ENCODE results near the gene VTI1A. TPM values are rescaled to one million over a fixed set of nuclear protein-coding genes. Genes with fewer than 3 reads are reported as not detected.

The VTI1A gene
- total and polyA plus RNA-seq, 2 of the 13 experiments (the other 11 are each of a cell fraction or from before 2014, with no cell fraction given), result 11.7 to 32.7 TPM

DNA sequence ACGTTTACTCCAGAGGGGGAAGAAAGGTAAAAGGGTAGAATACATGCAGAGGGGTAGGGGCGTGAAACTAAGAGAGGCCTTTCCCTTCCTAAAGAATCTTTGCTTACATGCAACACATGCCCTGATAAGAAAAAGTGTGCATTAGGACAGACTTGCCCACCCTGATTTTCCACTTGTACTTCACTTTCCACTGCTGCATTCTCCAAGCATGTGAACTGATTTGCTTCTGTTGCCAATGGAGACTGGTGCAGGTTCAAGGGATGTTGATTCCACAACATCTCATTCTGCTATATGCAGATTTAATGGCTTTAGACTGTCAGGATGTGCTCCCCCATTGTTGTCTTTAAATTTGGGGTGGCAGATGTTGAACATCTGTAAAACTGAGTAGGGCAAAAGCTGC, 265.5 kb downstream of the VTI1A start:
- BruUV-seq (replicated peaks), result no TSS peak
- in situ Hi-C loops (cut with HindIII; ENCODE audit: extremely low pct_ligation_motif_present, low pct_unique_long_range_greater_than_20kb), result no loop called here
- Histone ChIP-seq H2AFZ (ENCODE audit: low read length) (no peak overlapping the region), H3K4me3 (replicated peaks in 1 of 3; ENCODE audit: insufficient read depth in 1 of 3, low read depth in 2 of 3, low read length in 3 of 3) (no peak overlapping the region), H3K9me3 (ENCODE audit: low read length) (no peaks in the 10 kb centered on the region), H3K27me3 (ENCODE audit: control insufficient read depth in 1 of 2, insufficient read depth in 2 of 2, low read length in 2 of 2) (no peaks in the 10 kb centered on the region), H3K36me3 (replicated peaks in 1 of 2; ENCODE audit: control insufficient read depth in 1 of 2, insufficient read depth in 2 of 2, low read length in 2 of 2) (no peaks in the 10 kb centered on the region; a peak in 1 of 5 replicates), H4K20me1 (ENCODE audit: insufficient read depth, low read length) (no peaks in the 10 kb centered on the region), H3K4me1 (ENCODE audit: insufficient read depth, low read length) (peaks cover 30% of the 10 kb centered on the region), H3K79me2 (ENCODE audit: insufficient read depth, low read length) (no peaks in the 10 kb centered on the region), H3K9ac (ENCODE audit: insufficient read depth, low read depth, low read length) (no peak overlapping the region), H3K4me2 (ENCODE audit: low read depth, low read length) (no peak overlapping the region), H3K27ac (ENCODE audit: extremely low read length, insufficient read depth, low read length) (no peak overlapping the region)
- intact Hi-C loops (cut with micrococcal nuclease; ENCODE audit: unreplicated experiment), result loop anchor here (10.0 kb wide), 2 partner anchors 78 to 148 kb away; no protein-coding TSS in a partner anchor
- WGBS (ENCODE audit: low lambda C conversion rate), result 91% methylated on average over 2 of the region's 2 CpGs
- ChIA-PET CTCF (ENCODE audit: low intra/inter-chr PET ratio, low total read pairs) (no interaction called here), POLR2A (no interaction called here)
- no peak for TF ChIP-seq PHB2 (IDR thresholded peaks at IDR 0.05; ENCODE audit: partially characterized antibody)
- no peak for TF ChIP-seq NFE2 (CRISPR knock-in tag; IDR thresholded peaks at IDR 0.05)
- no peak for TF ChIP-seq ZNF678 (CRISPR knock-in tag; IDR thresholded peaks at IDR 0.05)
- no peak for TF ChIP-seq ISL2 (CRISPR knock-in tag; IDR thresholded peaks at IDR 0.05)
- no peak for TF ChIP-seq ZNF205 (CRISPR knock-in tag; IDR thresholded peaks at IDR 0.05)
- TF ChIP-seq, protein P1, sequence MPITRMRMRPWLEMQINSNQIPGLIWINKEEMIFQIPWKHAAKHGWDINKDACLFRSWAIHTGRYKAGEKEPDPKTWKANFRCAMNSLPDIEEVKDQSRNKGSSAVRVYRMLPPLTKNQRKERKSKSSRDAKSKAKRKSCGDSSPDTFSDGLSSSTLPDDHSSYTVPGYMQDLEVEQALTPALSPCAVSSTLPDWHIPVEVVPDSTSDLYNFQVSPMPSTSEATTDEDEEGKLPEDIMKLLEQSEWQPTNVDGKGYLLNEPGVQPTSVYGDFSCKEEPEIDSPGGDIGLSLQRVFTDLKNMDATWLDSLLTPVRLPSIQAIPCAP (CRISPR knock-in tag; IDR thresholded peaks at IDR 0.05; ENCODE audit: low read depth), result no peak
- ATAC-seq (no peak), DNase-seq (ENCODE audit: low spot score) (no peak), FAIRE-seq (no peak)

DNA sequence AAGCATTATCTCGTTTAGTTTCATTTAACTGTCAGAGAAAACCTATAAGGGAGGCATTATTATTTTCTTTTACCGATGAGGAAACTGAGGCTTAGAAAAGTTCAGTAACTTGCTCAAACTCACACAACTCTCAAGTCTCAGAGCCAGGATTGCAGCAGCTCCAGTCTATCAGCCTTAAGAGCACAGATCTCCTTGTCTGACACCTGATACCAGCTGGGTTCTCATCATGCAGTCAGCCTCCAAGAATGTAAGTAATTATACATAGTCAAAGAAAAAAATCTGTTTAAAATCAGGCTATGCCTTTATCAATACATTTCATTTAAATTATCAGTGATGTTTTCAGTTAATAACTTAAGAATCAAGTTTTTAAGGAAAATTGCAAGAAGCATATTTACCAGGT, 266.4 kb downstream of the VTI1A start:
- H3K4me2 ChIP-seq (ENCODE audit: low read depth, low read length), result no peak overlapping the region
- TF ChIP-seq, protein P2, sequence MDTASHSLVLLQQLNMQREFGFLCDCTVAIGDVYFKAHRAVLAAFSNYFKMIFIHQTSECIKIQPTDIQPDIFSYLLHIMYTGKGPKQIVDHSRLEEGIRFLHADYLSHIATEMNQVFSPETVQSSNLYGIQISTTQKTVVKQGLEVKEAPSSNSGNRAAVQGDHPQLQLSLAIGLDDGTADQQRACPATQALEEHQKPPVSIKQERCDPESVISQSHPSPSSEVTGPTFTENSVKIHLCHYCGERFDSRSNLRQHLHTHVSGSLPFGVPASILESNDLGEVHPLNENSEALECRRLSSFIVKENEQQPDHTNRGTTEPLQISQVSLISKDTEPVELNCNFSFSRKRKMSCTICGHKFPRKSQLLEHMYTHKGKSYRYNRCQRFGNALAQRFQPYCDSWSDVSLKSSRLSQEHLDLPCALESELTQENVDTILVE (CRISPR knock-in tag; IDR thresholded peaks at IDR 0.05), result no peak
- TF ChIP-seq, protein P3, sequence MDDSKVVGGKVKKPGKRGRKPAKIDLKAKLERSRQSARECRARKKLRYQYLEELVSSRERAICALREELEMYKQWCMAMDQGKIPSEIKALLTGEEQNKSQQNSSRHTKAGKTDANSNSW (CRISPR knock-in tag; IDR thresholded peaks at IDR 0.05; ENCODE audit: borderline replicate concordance), result no peak
- TF ChIP-seq, protein P4, sequence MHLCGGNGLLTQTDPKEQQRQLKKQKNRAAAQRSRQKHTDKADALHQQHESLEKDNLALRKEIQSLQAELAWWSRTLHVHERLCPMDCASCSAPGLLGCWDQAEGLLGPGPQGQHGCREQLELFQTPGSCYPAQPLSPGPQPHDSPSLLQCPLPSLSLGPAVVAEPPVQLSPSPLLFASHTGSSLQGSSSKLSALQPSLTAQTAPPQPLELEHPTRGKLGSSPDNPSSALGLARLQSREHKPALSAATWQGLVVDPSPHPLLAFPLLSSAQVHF (CRISPR knock-in tag; IDR thresholded peaks at IDR 0.05), result no peak
- TF ChIP-seq, protein P5, sequence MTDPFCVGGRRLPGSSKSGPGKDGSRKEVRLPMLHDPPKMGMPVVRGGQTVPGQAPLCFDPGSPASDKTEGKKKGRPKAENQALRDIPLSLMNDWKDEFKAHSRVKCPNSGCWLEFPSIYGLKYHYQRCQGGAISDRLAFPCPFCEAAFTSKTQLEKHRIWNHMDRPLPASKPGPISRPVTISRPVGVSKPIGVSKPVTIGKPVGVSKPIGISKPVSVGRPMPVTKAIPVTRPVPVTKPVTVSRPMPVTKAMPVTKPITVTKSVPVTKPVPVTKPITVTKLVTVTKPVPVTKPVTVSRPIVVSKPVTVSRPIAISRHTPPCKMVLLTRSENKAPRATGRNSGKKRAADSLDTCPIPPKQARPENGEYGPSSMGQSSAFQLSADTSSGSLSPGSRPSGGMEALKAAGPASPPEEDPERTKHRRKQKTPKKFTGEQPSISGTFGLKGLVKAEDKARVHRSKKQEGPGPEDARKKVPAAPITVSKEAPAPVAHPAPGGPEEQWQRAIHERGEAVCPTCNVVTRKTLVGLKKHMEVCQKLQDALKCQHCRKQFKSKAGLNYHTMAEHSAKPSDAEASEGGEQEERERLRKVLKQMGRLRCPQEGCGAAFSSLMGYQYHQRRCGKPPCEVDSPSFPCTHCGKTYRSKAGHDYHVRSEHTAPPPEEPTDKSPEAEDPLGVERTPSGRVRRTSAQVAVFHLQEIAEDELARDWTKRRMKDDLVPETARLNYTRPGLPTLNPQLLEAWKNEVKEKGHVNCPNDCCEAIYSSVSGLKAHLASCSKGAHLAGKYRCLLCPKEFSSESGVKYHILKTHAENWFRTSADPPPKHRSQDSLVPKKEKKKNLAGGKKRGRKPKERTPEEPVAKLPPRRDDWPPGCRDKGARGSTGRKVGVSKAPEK (CRISPR knock-in tag; IDR thresholded peaks at IDR 0.05; ENCODE audit: borderline replicate concordance), result no peak
- TF ChIP-seq RARG (CRISPR knock-in tag; IDR thresholded peaks at IDR 0.05; ENCODE audit: low read depth), result no peak
- no peak for TF ChIP-seq PLRG1 (conservative IDR thresholded peaks at IDR 0.05)
- TF ChIP-seq ZNF563 (CRISPR knock-in tag; IDR thresholded peaks at IDR 0.05), result no peak
- TF ChIP-seq ZNF737 (CRISPR knock-in tag; IDR thresholded peaks at IDR 0.05; ENCODE audit: borderline replicate concordance), result no peak
- no peak for TF ChIP-seq HIVEP1 (CRISPR knock-in tag; IDR thresholded peaks at IDR 0.05)

More for the DNA sequence above, 266.4 kb downstream of the VTI1A start:
- Histone ChIP-seq H3K4me1 (ENCODE audit: insufficient read depth, low read length) (peaks cover 31% of the 10 kb centered on the region), H3K79me2 (ENCODE audit: insufficient read depth, low read length) (no peaks in the 10 kb centered on the region), H3K27ac (ENCODE audit: extremely low read length, insufficient read depth, low read length) (no peak overlapping the region), H2AFZ (ENCODE audit: low read length) (no peak overlapping the region), H3K9me3 (ENCODE audit: low read length) (no peaks in the 10 kb centered on the region), H4K20me1 (ENCODE audit: insufficient read depth, low read length) (no peaks in the 10 kb centered on the region), H3K36me3 (replicated peaks in 1 of 2; ENCODE audit: control insufficient read depth in 1 of 2, insufficient read depth in 2 of 2, low read length in 2 of 2) (no peaks in the 10 kb centered on the region; a peak in 1 of 5 replicates), H3K27me3 (ENCODE audit: control insufficient read depth in 1 of 2, insufficient read depth in 2 of 2, low read length in 2 of 2) (no peaks in the 10 kb centered on the region), H3K9ac (ENCODE audit: insufficient read depth, low read depth, low read length) (no peak overlapping the region), H3K4me3 (replicated peaks in 1 of 3; ENCODE audit: insufficient read depth in 1 of 3, low read depth in 2 of 3, low read length in 3 of 3) (no peak overlapping the region)
- in situ Hi-C loops (cut with HindIII; ENCODE audit: extremely low pct_ligation_motif_present, low pct_unique_long_range_greater_than_20kb) (no loop called here), intact Hi-C loops (cut with micrococcal nuclease; ENCODE audit: unreplicated experiment) (loop anchor here (10.0 kb wide), 2 partner anchors 79 to 149 kb away; no protein-coding TSS in a partner anchor)
- FAIRE-seq (no peak), DNase-seq (ENCODE audit: low spot score) (no peak), ATAC-seq (no peak)
- no TSS peak for BruUV-seq (replicated peaks)
- POLR2A ChIA-PET, result no interaction called here
- CTCF ChIA-PET (ENCODE audit: low intra/inter-chr PET ratio, low total read pairs), result no interaction called here
- 97% methylated on average over 2 of the region's 2 CpGs for WGBS (ENCODE audit: low lambda C conversion rate)

Measured in HepG2 (cell line).